WERI-Rb-1 (cell line): ENCODE results near the gene VPS13D.

Source experiments
- DNase-seq: peaks from one replicate; pipeline ENCODE4 v3.0.0-alpha.2; 2020
- H3K27ac ChIP-seq: fragments of 250-450 bp; sonication (Bioruptor Pico); 2 replicates; pipeline ENCODE4 v1.5.1; 2020; ENCODE audit warnings: mild to moderate bottlenecking, moderate library complexity
- H3K27me3 ChIP-seq: fragments of 250-450 bp; sonication (Bioruptor Pico); 2 replicates; pipeline ENCODE4 v1.5.1; 2021; ENCODE audit warnings: mild to moderate bottlenecking, low read depth, moderate library complexity; ENCODE audit not compliant: insufficient read depth, severe bottlenecking
- H3K36me3 ChIP-seq: fragments of 250-450 bp; sonication (Bioruptor Pico); 2 replicates; pipeline ENCODE4 v1.5.1; 2020; ENCODE audit warnings: mild to moderate bottlenecking, moderate library complexity
- H3K4me3 ChIP-seq: 2 replicates; pipeline ENCODE4 v1.5.1; 2011; ENCODE audit warnings: low read depth, mild to moderate bottlenecking, control low read depth, low read length
- H3K9me3 ChIP-seq: fragments of 250-450 bp; sonication (Bioruptor Pico); 2 replicates; pipeline ENCODE4 v1.5.1; 2021; ENCODE audit warnings: mild to moderate bottlenecking, moderate library complexity; ENCODE audit not compliant: severe bottlenecking
- TF ChIP-seq, protein P1 (sequence below): IDR thresholded peaks from 2 replicates; pipeline ENCODE4 v1.5.1; 2011; ENCODE audit warnings: low read depth, mild to moderate bottlenecking, control low read depth, inconsistent platforms, low read length

Gene VPS13D

DNA sequence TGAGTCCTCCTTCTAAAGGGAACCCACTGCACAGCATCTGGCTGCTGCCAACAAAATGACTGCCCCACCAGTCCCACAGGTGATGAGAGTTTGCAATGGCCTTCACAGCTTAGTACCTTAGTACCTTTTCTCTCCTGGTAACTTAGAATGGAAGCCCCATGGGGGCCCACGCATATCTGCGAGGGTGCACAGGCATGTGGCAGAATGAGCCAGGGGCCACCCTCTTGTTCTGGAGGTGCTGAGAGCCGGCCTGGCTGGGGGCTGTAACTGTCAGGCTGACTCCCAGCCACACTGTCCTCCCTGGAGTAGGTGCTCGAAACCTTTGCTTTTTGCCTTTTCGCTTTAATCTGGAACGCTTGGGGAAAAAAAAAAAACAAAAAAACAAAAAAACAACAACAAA lies 203.1 kb downstream of the VPS13D start:
- DNase-seq: no peak
- TF ChIP-seq, protein P1, sequence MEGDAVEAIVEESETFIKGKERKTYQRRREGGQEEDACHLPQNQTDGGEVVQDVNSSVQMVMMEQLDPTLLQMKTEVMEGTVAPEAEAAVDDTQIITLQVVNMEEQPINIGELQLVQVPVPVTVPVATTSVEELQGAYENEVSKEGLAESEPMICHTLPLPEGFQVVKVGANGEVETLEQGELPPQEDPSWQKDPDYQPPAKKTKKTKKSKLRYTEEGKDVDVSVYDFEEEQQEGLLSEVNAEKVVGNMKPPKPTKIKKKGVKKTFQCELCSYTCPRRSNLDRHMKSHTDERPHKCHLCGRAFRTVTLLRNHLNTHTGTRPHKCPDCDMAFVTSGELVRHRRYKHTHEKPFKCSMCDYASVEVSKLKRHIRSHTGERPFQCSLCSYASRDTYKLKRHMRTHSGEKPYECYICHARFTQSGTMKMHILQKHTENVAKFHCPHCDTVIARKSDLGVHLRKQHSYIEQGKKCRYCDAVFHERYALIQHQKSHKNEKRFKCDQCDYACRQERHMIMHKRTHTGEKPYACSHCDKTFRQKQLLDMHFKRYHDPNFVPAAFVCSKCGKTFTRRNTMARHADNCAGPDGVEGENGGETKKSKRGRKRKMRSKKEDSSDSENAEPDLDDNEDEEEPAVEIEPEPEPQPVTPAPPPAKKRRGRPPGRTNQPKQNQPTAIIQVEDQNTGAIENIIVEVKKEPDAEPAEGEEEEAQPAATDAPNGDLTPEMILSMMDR: no peak
- Histone ChIP-seq H3K9me3 (no peaks in the 10 kb centered on the region), H3K27ac (no peak overlapping the region), H3K36me3 (no peaks in the 10 kb centered on the region), H3K27me3 (no peaks in the 10 kb centered on the region), H3K4me3 (no peak overlapping the region)

- no peaks in the 10 kb centered on the region for H3K36me3 ChIP-seq
- H3K27me3 ChIP-seq: no peaks in the 10 kb centered on the region
- DNase-seq: no peak
- H3K4me3 ChIP-seq: no peak overlapping the region
- H3K27ac ChIP-seq: no peak overlapping the region
- no peaks in the 10 kb centered on the region for H3K9me3 ChIP-seq
- TF ChIP-seq, protein P1: no peak
Observed at GRCh38 chr1:12433323-12434053, 203.7 kb downstream of the VPS13D start.

DNA sequence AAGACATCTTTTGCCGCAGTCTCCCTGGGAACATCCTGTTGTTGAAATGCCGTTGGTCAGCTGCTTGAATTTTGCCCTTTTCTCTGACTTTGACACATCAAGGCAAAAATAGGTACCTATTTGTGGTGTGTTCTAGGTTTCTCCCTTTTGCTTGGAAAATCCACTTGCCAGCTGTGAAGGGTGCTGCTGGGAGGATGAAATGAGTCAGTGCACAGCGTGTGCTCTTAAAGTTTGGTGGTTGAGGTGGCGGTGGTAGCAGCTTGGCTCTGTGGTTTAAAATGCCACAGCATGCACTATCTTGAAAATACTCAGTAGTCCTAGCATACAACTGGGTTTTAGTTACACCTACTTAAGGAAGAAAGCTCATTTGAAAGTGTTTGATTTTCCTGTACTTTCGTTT lies 204.3 kb downstream of the VPS13D start:
- Histone ChIP-seq H3K4me3 (no peak overlapping the region), H3K9me3 (no peaks in the 10 kb centered on the region), H3K27me3 (no peaks in the 10 kb centered on the region), H3K27ac (no peak overlapping the region), H3K36me3 (no peaks in the 10 kb centered on the region)
- TF ChIP-seq, protein P1: no peak
- no peak for DNase-seq

DNA sequence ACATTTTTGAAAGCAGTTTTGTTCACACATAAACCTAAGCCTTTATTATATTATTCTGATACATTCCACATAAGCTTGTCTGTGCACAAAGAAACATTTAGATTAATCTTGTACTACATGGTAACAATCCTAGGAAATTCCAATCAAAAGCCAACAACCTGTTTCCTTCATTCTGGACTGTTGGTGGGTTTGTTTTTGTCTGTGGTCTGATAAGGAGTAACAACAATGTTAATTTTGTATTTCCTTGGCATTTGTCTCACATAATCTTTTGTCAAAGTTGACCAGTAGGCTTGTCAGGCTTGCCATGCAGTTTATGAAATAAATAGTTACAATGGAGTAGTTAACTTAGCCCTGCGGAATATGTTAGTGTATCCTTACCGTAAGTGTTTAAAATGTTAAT lies 204.9 kb downstream of the VPS13D start:
- H3K4me3 ChIP-seq: no peak overlapping the region
- H3K36me3 ChIP-seq: no peaks in the 10 kb centered on the region
- no peaks in the 10 kb centered on the region for H3K27me3 ChIP-seq
- H3K9me3 ChIP-seq: no peaks in the 10 kb centered on the region
- no peak overlapping the region for H3K27ac ChIP-seq
- no peak for DNase-seq
- TF ChIP-seq, protein P1: no peak

- no peaks in the 10 kb centered on the region for H3K9me3 ChIP-seq
- H3K36me3 ChIP-seq: no peaks in the 10 kb centered on the region
- H3K27ac ChIP-seq: no peak overlapping the region
- TF ChIP-seq, protein P1: no peak
- no peak overlapping the region for H3K4me3 ChIP-seq
- no peaks in the 10 kb centered on the region for H3K27me3 ChIP-seq
- no peak for DNase-seq
Observed at GRCh38 chr1:12435639-12436344, 206.0 kb downstream of the VPS13D start.

DNA sequence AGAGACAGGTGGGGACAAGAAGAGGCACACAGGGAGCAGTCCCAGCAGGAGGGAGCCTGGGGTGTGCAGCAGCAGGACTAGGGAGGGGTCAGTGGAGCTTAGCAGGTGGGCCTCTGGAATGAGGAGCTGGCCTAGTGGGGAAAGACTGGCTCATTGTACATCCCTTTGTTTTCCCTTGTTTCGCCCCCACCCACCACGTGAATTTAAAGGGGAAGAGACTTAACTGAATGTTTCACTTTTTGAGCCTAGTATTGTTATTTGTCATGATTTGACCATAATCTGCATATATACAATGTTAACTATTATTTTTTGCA lies 206.5 kb downstream of the VPS13D start:
- TF ChIP-seq, protein P1: no peak
- no peaks in the 10 kb centered on the region for H3K27me3 ChIP-seq
- H3K4me3 ChIP-seq: no peak overlapping the region
- no peak overlapping the region for H3K27ac ChIP-seq
- H3K9me3 ChIP-seq: no peaks in the 10 kb centered on the region
- no peaks in the 10 kb centered on the region for H3K36me3 ChIP-seq
- DNase-seq: no peak
